ENCODE results near the gene LPP. TPM values are rescaled to one million over a fixed set of nuclear protein-coding genes. Genes with fewer than 3 reads are reported as not detected.

Gene LPP
- total RNA-seq, 3 donors from 2014 or later, result 262 to 816 (median 325) TPM

GRCh38 chr3:188822411-188822810 is 668.5 kb downstream of the LPP start:
- Histone ChIP-seq H3K4me1 (ENCODE audit: low read depth) (no peaks in the 10 kb centered on the region), H3K4me3 (no peak overlapping the region), H3K9me3 (no peaks in the 10 kb centered on the region), H3K36me3 (ENCODE audit: low read depth) (no peaks in the 10 kb centered on the region)
- ATAC-seq (no peak), DNase-seq (no peak)
- intact Hi-C loops (cut with DNase I, micrococcal nuclease), result no loop called here
- TF ChIP-seq CTCF (IDR thresholded peaks at IDR 0.05), result no peak

DNA sequence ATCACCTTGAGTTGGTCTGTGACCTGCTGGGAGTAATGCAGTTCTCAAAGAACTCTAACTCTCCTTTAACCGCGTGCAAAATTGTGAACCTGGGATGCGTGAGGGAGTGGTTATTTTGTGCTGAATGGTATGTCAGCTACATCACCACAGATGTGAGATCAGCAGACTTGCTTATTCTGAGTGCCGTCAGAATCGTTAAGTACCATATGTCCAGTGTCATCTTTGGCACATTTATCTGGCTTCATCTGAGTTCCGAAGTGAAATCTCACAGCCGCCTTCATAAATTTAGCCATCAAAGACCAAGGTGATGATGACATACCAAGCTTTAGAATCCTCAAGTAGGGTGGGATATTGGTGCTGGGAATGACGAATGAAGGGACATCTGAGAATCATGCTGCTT is 670.6 kb downstream of the LPP start:
- no peak for DNase-seq
- TF ChIP-seq CTCF (IDR thresholded peaks at IDR 0.05), result no peak
- Histone ChIP-seq H3K36me3 (ENCODE audit: low read depth) (no peaks in the 10 kb centered on the region), H3K9me3 (no peaks in the 10 kb centered on the region), H3K4me1 (ENCODE audit: low read depth) (no peaks in the 10 kb centered on the region), H3K4me3 (no peak overlapping the region)
- intact Hi-C loops (cut with DNase I, micrococcal nuclease), result no loop called here
- no peak for ATAC-seq

GRCh38 chr3:188825901-188826300 is 671.9 kb downstream of the LPP start:
- no peak for ATAC-seq

GRCh38 chr3:188826574-188826973 is 672.6 kb downstream of the LPP start:
- no peaks in the 10 kb centered on the region for H3K4me1 ChIP-seq (ENCODE audit: low read depth)
- TF ChIP-seq CTCF (IDR thresholded peaks at IDR 0.05), result no peak
- DNase-seq (no peak), ATAC-seq (no peak)
- no peak overlapping the region for H3K4me3 ChIP-seq
- H3K36me3 ChIP-seq (ENCODE audit: low read depth), result no peaks in the 10 kb centered on the region
- H3K9me3 ChIP-seq, result no peaks in the 10 kb centered on the region
- intact Hi-C loops (cut with DNase I, micrococcal nuclease), result no loop called here

More at GRCh38 chr3:188825901-188826300, 671.9 kb downstream of the LPP start:
- intact Hi-C loops (cut with DNase I, micrococcal nuclease), result no loop called here
- H3K9me3 ChIP-seq, result no peaks in the 10 kb centered on the region
- H3K4me1 ChIP-seq (ENCODE audit: low read depth), result no peaks in the 10 kb centered on the region
- TF ChIP-seq CTCF (IDR thresholded peaks at IDR 0.05), result no peak
- no peaks in the 10 kb centered on the region for H3K36me3 ChIP-seq (ENCODE audit: low read depth)
- no peak for DNase-seq
- H3K4me3 ChIP-seq, result no peak overlapping the region

- intact Hi-C loops (cut with DNase I, micrococcal nuclease), result no loop called here
Observed at GRCh38 chr3:188827103-188827502, 673.1 kb downstream of the LPP start.

More at GRCh38 chr3:188827103-188827502, 673.1 kb downstream of the LPP start:
- Histone ChIP-seq H3K36me3 (ENCODE audit: low read depth) (no peaks in the 10 kb centered on the region), H3K9me3 (no peaks in the 10 kb centered on the region), H3K4me1 (ENCODE audit: low read depth) (no peaks in the 10 kb centered on the region), H3K4me3 (no peak overlapping the region)
- DNase-seq (no peak), ATAC-seq (no peak)
- no peak for TF ChIP-seq CTCF (IDR thresholded peaks at IDR 0.05)
